ENCODE measurements around the gene TLL2. TPM values are rescaled to one million over a fixed set of nuclear protein-coding genes. Genes with fewer than 3 reads are reported as not detected.

Gene TLL2
- total and polyA plus RNA-seq, 12 donors = 0.10 to 0.40 (median 0.13) TPM; not detected in 6

DNA sequence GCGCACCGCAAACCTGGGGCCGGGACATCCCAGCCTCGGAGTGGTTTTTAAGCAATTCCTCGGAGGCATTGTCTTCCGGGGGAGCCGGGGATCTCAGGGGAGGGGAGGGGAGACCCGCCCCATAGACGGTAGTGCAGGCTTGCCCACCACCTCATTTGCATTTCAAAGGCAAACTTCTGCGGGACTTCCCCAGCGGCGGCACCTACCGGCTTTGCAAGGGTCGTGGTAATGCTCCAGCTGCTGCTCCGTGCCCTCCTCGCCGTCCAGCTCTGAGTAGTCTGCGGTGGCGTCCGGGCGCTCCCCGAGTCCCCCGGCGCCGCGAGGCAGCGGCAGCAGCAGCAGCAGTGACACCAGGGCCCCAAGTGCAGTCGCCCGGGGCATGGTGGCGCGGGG, 425 bp downstream of the TLL2 start:
- no peak for TF ChIP-seq POLR2A (IDR thresholded peaks at IDR 0.05)
- TF ChIP-seq, protein P1, sequence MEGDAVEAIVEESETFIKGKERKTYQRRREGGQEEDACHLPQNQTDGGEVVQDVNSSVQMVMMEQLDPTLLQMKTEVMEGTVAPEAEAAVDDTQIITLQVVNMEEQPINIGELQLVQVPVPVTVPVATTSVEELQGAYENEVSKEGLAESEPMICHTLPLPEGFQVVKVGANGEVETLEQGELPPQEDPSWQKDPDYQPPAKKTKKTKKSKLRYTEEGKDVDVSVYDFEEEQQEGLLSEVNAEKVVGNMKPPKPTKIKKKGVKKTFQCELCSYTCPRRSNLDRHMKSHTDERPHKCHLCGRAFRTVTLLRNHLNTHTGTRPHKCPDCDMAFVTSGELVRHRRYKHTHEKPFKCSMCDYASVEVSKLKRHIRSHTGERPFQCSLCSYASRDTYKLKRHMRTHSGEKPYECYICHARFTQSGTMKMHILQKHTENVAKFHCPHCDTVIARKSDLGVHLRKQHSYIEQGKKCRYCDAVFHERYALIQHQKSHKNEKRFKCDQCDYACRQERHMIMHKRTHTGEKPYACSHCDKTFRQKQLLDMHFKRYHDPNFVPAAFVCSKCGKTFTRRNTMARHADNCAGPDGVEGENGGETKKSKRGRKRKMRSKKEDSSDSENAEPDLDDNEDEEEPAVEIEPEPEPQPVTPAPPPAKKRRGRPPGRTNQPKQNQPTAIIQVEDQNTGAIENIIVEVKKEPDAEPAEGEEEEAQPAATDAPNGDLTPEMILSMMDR (IDR thresholded peaks at IDR 0.05) = no peak
- Histone ChIP-seq H3K4me1 (replicated peaks in 1 of 2) (peaks cover 21 to 25% of the 10 kb centered on the region in 2 donors), H3K9me3 (replicated peaks in 1 of 3) (no peaks in the 10 kb centered on the region), H3K27ac (peak overlapping the region in 1 of 5 donors; percentile 51), H3K36me3 (replicated peaks in 1 of 2) (no peaks in the 10 kb centered on the region), H3K27me3 (no peaks in the 10 kb centered on the region), H3K4me3 (peak overlapping the region in 2 of 4 donors; percentile 26 to 70)
- peak in 1 of 7 donors; percentile 27 for DNase-seq
- intact Hi-C loops (cut with DNase I) = loop anchor here in 1 of 2 donors (5.0 kb wide), 1 partner anchor 136 kb away; no protein-coding TSS in a partner anchor
- 0 to 1% (median 1%) methylated on average over 9 to 31 of the region's 31 CpGs; no CpG with 5 or more reads in 1 of the 4 donors for WGBS, 4 donors

DNA sequence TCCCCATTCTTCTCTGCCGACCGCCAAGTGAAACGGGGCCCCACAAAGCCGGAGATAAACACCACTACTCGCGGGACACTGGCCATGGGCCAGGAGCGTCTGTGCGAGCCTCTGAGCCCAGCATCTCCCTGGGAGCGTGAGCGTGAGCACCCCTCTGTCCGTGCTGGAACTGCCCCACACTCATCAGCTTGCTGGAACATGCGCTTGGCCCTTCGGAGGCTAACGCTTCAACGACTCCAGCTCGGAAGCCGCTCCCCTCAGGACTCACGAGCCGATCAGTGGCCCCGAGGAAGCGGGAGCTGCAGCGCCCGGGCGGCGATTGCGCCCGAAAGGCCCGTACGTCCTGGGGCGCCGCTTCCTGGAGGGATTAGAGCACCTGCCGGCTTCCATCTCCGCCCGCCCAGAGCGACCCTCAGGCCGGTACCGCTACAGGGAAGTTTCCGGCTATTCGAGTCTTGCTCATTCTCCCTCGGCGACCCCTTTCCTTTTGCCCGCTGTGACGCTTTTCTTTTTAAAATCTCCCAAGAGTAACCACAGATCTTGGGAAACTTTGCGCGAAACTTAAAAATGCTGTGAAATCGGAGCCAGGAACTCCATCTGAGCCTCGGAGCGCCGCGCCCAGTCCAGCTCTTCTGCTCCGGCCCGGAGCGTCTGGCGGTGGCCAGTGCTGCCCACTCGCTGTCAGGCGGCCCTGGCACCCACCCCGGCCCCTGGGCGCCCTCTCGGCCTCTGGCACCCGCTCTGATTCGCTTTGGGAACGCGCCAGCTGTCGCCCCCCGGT, 1.0 kb downstream of the TLL2 start:
- H3K27me3 ChIP-seq = no peaks in the 10 kb centered on the region
- peak in 5 of 7 donors; percentile 20 to 29 (median 22) for DNase-seq
- H3K36me3 ChIP-seq (replicated peaks in 1 of 2) = no peaks in the 10 kb centered on the region
- peak overlapping the region in 2 of 4 donors; percentile 26 to 70 for H3K4me3 ChIP-seq
- no peak overlapping the region for H3K27ac ChIP-seq
- H3K9me3 ChIP-seq (replicated peaks in 1 of 3) = no peaks in the 10 kb centered on the region
- no peak for TF ChIP-seq POLR2A (IDR thresholded peaks at IDR 0.05)
- TF ChIP-seq, protein P1 (IDR thresholded peaks at IDR 0.05) = no peak
- intact Hi-C loops (cut with DNase I) = loop anchor here in 1 of 2 donors (5.0 kb wide), 1 partner anchor 135 kb away; no protein-coding TSS in a partner anchor
- H3K4me1 ChIP-seq (replicated peaks in 1 of 2) = peaks cover 21 to 25% of the 10 kb centered on the region in 2 donors
- 0 to 3% (median 2%) methylated on average over 30 to 65 of the region's 65 CpGs for whole genome bisulfite sequencing, 4 donors

DNA sequence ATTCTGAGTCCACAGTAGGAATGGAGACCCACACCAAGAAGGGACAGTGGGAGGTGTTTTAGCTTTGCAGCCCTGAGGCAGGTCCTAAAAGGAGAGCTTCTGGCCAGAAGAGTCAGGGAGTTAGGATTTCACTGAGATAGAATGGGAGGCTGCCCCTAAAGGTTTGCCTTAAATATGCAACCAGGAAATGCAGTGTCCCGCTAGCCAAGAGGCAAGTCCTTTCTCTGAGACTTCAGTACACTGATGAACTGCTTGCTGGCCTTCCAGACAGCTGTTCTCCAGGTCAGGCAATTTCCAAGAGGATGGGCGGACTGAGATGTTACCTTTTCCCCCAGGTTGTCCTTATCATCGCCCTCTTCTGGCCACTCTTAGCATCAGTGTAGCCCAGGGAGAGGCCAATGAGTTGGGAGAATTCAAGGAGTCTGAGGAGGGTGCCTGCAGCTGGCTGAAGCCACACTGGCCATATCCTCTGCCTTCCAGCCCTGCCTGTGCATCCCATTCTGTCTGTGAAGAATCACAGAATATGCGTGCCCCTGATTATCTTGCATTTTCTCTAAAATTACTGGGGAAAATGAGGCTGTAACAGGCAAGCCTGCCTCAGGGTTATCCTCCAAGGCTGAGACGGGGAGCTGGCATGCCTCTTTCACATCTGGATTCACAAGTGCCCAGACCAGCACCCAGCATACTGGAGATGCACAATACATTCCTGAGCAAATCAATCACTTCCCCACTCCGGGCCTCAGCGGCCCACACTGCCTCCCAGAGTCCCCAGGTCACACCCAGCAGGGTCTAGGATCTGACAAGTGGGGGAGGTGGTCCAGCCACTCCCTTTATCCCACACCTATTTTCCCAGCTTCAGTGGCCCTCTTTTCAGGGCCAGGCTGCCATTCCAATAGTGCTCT, 2.4 kb downstream of the TLL2 start:
- no peaks in the 10 kb centered on the region for H3K9me3 ChIP-seq (replicated peaks in 1 of 3)
- no peak overlapping the region for H3K27ac ChIP-seq
- 61 to 71% (median 62%) methylated on average over 5 to 7 of the region's 7 CpGs for WGBS, 4 donors
- TF ChIP-seq, protein P1 (IDR thresholded peaks at IDR 0.05) = peak; percentile 31 to 50 (median 46)
- TF ChIP-seq POLR2A (IDR thresholded peaks at IDR 0.05) = no peak
- intact Hi-C loops (cut with DNase I) = loop anchor here in 1 of 2 donors (5.0 kb wide), 1 partner anchor 134 kb away; no protein-coding TSS in a partner anchor
- peaks cover 21 to 25% of the 10 kb centered on the region in 2 donors for H3K4me1 ChIP-seq (replicated peaks in 1 of 2)
- no peak overlapping the region for H3K4me3 ChIP-seq
- peak in 5 of 7 donors; percentile 25 to 64 (median 31) for DNase-seq
- no peaks in the 10 kb centered on the region for H3K27me3 ChIP-seq
- H3K36me3 ChIP-seq (replicated peaks in 1 of 2) = no peaks in the 10 kb centered on the region

All from adrenal gland (tissue), 12 donors.